HG03045 (cell line): ENCODE results near the gene FILIP1.
"Not testable (repeated sequence)": the region's sequence is repeated elsewhere in the genome, so short reads cannot be mapped to it uniquely, and the experiment has no call there.

Experiments
- ATAC-seq: cut with Tn5 transposase; IDR thresholded peaks from one replicate; pipeline ENCODE4 v1.9.1; 2021; ENCODE audit warnings: mild to moderate bottlenecking, moderate library complexity; ENCODE audit not compliant: unreplicated experiment

Gene FILIP1

GRCh38 chr6:75463061-75463460 lies 30.5 kb downstream of the FILIP1 start:
- ATAC-seq: no peak

- ATAC-seq: no peak
Observed at GRCh38 chr6:75460681-75461080, 32.9 kb downstream of the FILIP1 start.

- no peak for ATAC-seq
Observed at GRCh38 chr6:75458895-75459294, 34.7 kb downstream of the FILIP1 start.

- no peak for ATAC-seq
Observed at GRCh38 chr6:75450903-75451302, 42.7 kb downstream of the FILIP1 start.

DNA sequence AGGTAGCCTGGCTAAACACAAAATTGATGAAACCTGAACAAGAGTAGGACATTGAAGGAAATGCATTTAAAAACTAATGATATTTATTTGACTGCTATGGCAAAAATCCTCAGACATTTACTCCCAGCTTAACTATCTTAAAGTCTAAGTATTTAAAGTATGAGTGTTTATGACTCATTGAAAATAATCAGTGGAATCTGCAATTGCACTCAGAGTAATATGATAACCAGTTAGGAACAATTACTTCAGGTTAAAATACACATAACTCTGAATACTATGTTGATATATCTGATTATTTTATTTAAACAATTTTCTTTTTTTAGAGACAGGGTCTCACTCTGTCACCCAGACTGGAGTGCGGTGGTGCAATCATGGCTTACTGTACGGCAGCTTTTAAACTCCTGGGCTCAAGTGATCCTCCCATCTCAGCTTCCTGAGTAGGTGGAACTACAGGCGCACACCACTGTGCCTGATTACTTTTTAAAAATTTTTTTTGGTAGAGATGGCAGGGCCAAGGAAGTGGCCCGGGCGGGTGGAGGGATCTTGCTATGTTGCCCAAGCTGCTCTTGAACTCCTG lies 43.9 kb downstream of the FILIP1 start:
- no peak for ATAC-seq

DNA sequence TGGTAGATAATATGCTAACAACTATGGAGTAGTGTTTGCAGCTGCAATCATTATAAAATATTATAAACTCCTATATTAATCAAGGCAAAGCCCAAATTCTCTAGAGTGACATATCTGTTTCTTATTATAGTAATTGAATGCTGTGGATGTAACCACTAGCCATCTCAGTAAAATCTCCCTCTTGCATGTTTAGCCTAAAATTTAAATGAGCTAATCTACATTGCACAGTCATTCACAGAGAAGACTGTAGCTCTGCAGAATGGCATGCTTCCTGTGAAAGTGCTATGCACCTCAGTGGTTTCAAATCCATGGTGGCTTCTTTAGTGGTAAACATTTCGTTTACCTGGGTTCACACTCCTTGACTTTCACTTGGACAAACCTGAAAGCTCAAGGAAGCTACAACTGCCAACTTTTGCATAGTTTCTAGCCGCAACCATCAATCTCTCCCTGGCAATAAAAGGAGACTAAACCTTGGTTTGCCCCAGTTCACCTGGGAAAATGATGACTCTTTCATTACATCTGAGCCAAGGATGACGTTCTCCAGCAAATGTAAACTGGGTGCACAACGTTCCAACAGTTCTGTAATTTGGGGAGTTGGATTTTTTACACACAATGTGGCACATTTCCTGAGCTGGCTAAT lies 47.2 kb downstream of the FILIP1 start:
- ATAC-seq: no peak

GRCh38 chr6:75445738-75446137 lies 47.9 kb downstream of the FILIP1 start:
- ATAC-seq: no peak

GRCh38 chr6:75444899-75445298 lies 48.7 kb downstream of the FILIP1 start:
- ATAC-seq: no peak

DNA sequence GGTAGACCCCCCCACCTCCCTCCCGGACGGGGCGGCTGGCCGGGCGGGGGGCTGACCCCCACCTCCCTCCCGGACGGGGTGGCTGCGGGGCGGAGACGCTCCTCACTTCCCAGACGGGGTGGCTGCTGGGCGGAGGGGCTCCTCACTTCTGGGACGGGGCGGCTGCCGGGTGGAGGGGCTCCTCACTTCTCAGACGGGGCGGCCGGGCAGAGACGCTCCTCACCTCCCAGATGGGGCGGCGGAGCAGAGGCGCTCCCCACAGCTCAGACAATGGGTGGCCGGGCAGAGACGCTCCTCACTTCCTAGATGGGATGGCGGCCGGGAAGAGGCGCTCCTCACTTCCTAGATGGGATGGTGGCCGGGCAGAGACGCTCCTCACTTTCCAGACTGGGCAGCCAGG lies 51.7 kb downstream of the FILIP1 start:
- ATAC-seq: not testable (repeated sequence)

DNA sequence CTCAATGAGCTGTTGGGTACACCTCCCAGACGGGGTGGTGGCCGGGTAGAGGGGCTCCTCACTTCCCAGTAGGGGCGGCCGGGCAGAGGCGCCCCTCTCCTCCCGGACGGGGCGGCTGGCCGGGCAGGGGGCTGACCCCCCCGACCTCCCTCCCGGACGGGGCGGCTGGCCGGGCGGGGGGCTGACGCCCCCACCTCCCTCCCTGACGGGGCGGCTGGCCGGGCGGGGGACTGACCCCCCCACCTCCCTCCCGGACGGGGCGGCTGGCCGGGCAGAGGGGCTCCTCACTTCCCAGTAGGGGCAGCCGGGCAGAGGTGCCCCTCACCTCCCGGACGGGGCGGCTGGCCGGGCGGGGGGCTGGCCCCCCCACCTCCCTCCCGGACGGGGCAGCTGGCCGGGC lies 52.1 kb downstream of the FILIP1 start:
- ATAC-seq: not testable (repeated sequence)

GRCh38 chr6:75438442-75439116 lies 55.0 kb downstream of the FILIP1 start:
- ATAC-seq: no peak

DNA sequence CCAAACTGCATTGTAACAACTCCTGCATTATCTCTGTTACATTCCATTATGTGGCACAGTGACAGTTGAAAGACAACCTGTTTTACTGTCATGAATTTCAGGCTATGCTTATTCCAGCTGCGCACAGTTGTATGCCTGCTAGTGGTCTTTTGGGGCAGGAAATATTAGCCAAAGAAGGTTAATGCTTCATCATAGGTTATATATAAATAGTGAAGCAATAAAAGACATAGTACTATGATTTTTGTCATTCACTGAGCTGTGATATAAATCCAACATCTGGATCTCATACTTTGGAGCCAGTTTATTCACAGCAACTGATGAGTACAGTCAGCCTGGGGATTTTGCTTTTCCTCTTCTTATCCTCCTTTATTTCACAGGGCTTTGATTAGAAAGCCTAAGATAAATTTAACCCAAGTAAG lies 55.6 kb downstream of the FILIP1 start:
- no peak for ATAC-seq

GRCh38 chr6:75437421-75437891 lies 56.1 kb downstream of the FILIP1 start:
- no peak for ATAC-seq

- no peak for ATAC-seq
Observed at GRCh38 chr6:75436869-75437268, 56.7 kb downstream of the FILIP1 start.

GRCh38 chr6:75432809-75433208 lies 60.8 kb downstream of the FILIP1 start:
- not testable (repeated sequence) for ATAC-seq

GRCh38 chr6:75431379-75431778 lies 62.2 kb downstream of the FILIP1 start:
- no peak for ATAC-seq

- no peak for ATAC-seq
Observed at GRCh38 chr6:75430631-75431325, 62.8 kb downstream of the FILIP1 start.

DNA sequence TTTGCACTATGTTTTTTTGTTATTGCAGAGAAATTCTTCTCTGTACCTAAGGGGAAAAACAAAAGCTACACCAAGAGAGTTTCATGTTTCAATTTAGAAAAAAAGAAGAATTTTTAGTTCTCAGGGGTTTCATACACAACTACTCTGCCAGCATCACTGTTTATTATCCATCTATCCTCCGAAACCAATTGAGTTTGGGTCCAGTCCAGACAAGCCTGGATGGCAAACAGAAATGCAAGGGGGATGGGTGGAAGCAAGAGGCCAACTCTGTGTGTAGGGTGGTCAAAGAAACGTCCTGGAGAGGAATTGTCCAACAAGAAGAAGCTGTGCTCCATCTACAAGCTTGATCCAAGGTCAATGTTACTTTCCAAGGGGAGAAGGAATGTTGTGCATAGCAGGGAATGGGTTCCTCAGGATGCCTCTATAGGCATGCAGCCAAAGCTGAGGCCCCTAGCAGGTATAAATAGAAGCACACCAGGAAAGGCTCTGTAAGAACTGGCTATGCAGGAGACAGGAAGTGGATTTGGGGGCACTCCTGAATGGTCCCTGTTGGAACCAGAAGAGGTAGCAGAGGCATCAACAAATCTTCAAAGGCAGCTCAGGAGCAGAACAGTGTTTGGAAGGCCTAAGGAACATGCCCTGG lies 64.4 kb downstream of the FILIP1 start:
- no peak for ATAC-seq

DNA sequence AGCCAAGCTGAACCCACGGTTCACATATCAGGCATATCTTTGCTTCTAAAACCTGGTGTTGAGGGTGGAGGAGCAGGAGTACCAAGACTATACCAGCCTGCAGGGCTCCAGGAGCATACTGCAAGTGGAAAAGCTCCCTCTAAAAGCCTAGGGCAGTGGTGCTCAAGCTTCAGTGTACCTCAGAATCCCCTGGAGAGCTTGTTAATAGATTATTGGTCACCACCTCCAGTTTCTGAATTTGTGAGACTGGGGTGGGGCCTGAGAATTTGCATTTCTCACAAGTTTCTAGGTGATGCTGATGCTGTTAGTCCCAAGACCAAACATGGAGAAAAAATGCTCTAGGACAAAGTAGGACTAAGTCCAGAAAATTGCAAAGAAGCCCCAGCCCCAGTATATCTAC lies 65.4 kb downstream of the FILIP1 start:
- ATAC-seq: no peak

GRCh38 chr6:75427329-75427728 lies 66.3 kb downstream of the FILIP1 start:
- no peak for ATAC-seq
